Breast epithelium (tissue), 3 donors: Measurements from ENCODE around the gene KCND3.

ENCODE experiments used
- POLR2AphosphoS5 ChIP-seq, 3 donors: sonication (generic); formaldehyde crosslinking; IDR thresholded peaks; one replicate each; pipeline ENCODE4 v1.6.1; 2017; ENCODE audit warnings: antibody characterized with exemption in 3 of 3
- TF ChIP-seq, protein P1 (sequence below), 3 donors: fragments of 450-650 bp; IDR thresholded peaks; one replicate each; pipeline ENCODE4 v1.5.1; 2016 to 2017; ENCODE audit warnings: antibody characterized with exemption in 3 of 3, mild to moderate bottlenecking in 3 of 3, moderate library complexity in 3 of 3

DNA sequence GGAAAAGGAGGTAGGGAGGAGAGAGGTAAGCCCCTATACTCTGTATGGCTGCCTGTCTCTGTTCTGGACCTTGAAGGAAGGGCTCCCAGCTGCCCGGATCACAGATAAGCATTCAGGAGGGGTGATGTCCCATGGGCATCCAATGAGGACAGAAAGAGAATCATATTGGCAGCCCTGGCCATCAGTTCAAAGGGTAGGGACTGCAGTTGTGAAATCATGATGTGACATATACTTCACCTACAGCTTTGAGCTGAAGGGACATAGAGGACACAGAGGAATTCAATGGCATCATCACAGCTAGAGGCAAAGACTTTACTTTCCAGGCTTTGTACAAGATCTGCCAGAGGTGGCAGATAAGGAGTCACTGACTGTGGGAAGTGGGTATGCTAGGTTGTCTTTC is 212.2 kb downstream of the KCND3 start:
- TF ChIP-seq, protein P1, sequence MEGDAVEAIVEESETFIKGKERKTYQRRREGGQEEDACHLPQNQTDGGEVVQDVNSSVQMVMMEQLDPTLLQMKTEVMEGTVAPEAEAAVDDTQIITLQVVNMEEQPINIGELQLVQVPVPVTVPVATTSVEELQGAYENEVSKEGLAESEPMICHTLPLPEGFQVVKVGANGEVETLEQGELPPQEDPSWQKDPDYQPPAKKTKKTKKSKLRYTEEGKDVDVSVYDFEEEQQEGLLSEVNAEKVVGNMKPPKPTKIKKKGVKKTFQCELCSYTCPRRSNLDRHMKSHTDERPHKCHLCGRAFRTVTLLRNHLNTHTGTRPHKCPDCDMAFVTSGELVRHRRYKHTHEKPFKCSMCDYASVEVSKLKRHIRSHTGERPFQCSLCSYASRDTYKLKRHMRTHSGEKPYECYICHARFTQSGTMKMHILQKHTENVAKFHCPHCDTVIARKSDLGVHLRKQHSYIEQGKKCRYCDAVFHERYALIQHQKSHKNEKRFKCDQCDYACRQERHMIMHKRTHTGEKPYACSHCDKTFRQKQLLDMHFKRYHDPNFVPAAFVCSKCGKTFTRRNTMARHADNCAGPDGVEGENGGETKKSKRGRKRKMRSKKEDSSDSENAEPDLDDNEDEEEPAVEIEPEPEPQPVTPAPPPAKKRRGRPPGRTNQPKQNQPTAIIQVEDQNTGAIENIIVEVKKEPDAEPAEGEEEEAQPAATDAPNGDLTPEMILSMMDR (IDR thresholded peaks at IDR 0.05) = no peak
- TF ChIP-seq POLR2AphosphoS5 (IDR thresholded peaks at IDR 0.05) = no peak
